ENCODE measurements around the gene DEGS2. TPM values are rescaled to one million over a fixed set of nuclear protein-coding genes. Genes with fewer than 3 reads are reported as not detected.

The DEGS2 gene
- total RNA-seq, 1 experiment from 2014 or later, result 5.1 TPM

- Mint-ChIP-seq H3K27me3 (ENCODE audit: insufficient read depth, unreplicated experiment) (no peaks in the 10 kb centered on the region), H3K4me1 (ENCODE audit: low read depth, unreplicated experiment) (no peaks in the 10 kb centered on the region), H3K27ac (ENCODE audit: unreplicated experiment) (peak overlapping the region; percentile 53), H3K4me3 (ENCODE audit: unreplicated experiment) (no peak overlapping the region), H3K9me3 (ENCODE audit: unreplicated experiment) (no peaks in the 10 kb centered on the region), H3K36me3 (ENCODE audit: insufficient read depth, unreplicated experiment) (no peaks in the 10 kb centered on the region)
- Histone ChIP-seq H3K36me3 (ENCODE audit: control insufficient read depth, insufficient read depth, low read length) (no peaks in the 10 kb centered on the region), H3K27me3 (replicated peaks; ENCODE audit: control insufficient read depth, insufficient read depth, low read length) (no peaks in the 10 kb centered on the region), H3K4me1 (peaks cover 14% of the 10 kb centered on the region), H3K4me3 (ENCODE audit: low read depth, low read length) (no peak overlapping the region), H3K9me3 (no peaks in the 10 kb centered on the region)
- intact Hi-C loops (cut with micrococcal nuclease; ENCODE audit: unreplicated experiment), result loop anchor here (1.0 kb wide), 1 partner anchor 10 kb away; no protein-coding TSS in a partner anchor
- ChIA-PET CTCF (interaction anchor here (0.6 to 1.5 kb wide), 2 partner anchors 12 to 20 kb away, joined by 4 to 19 read pairs; no protein-coding TSS in a partner anchor), POLR2A (interaction anchor here (0.5 to 1.8 kb wide), 6 partner anchors 10 to 73 kb away, joined by 3 to 12 read pairs (median 6); partner anchors contain the start of gene DEGS2)
- no TSS peak for BruUV-seq (replicated peaks)
- no peak for TF ChIP-seq CTCF (IDR thresholded peaks at IDR 0.05; ENCODE audit: insufficient read depth in 1 of 2, low read depth in 1 of 2, low read length in 1 of 2, severe bottlenecking in 1 of 2, unreplicated experiment in 1 of 2)
- peak; percentile 76 to 78 for DNase-seq
These were observed 44.8 kb upstream of the DEGS2 start for GRCh38 chr14:100203962-100204834.

- Mint-ChIP-seq H3K4me3 (ENCODE audit: unreplicated experiment) (no peak overlapping the region), H3K9me3 (ENCODE audit: unreplicated experiment) (no peaks in the 10 kb centered on the region), H3K27me3 (ENCODE audit: insufficient read depth, unreplicated experiment) (no peaks in the 10 kb centered on the region), H3K36me3 (ENCODE audit: insufficient read depth, unreplicated experiment) (no peaks in the 10 kb centered on the region), H3K4me1 (ENCODE audit: low read depth, unreplicated experiment) (no peaks in the 10 kb centered on the region), H3K27ac (ENCODE audit: unreplicated experiment) (no peak overlapping the region)
- CTCF ChIA-PET, result no interaction called here
- no peak for DNase-seq
- peaks cover 14% of the 10 kb centered on the region for H3K4me1 ChIP-seq
- BruUV-seq (replicated peaks), result no TSS peak
- no peaks in the 10 kb centered on the region for H3K9me3 ChIP-seq
- no peak for TF ChIP-seq CTCF (IDR thresholded peaks at IDR 0.05; ENCODE audit: insufficient read depth in 1 of 2, low read depth in 1 of 2, low read length in 1 of 2, severe bottlenecking in 1 of 2, unreplicated experiment in 1 of 2)
- H3K36me3 ChIP-seq (ENCODE audit: control insufficient read depth, insufficient read depth, low read length), result no peaks in the 10 kb centered on the region
- no peak overlapping the region for H3K4me3 ChIP-seq (ENCODE audit: low read depth, low read length)
- no peaks in the 10 kb centered on the region for H3K27me3 ChIP-seq (replicated peaks; ENCODE audit: control insufficient read depth, insufficient read depth, low read length)
- POLR2A ChIA-PET, result no interaction called here
- intact Hi-C loops (cut with micrococcal nuclease; ENCODE audit: unreplicated experiment), result no loop called here
These were observed 43.7 kb upstream of the DEGS2 start for GRCh38 chr14:100203146-100203545.

- Histone ChIP-seq H3K4me1 (peaks cover 14% of the 10 kb centered on the region), H3K9me3 (no peaks in the 10 kb centered on the region), H3K36me3 (ENCODE audit: control insufficient read depth, insufficient read depth, low read length) (no peaks in the 10 kb centered on the region), H3K4me3 (ENCODE audit: low read depth, low read length) (no peak overlapping the region), H3K27me3 (replicated peaks; ENCODE audit: control insufficient read depth, insufficient read depth, low read length) (no peaks in the 10 kb centered on the region)
- no TSS peak for BruUV-seq (replicated peaks)
- no peak for TF ChIP-seq CTCF (IDR thresholded peaks at IDR 0.05; ENCODE audit: insufficient read depth in 1 of 2, low read depth in 1 of 2, low read length in 1 of 2, severe bottlenecking in 1 of 2, unreplicated experiment in 1 of 2)
- H3K36me3 Mint-ChIP-seq (ENCODE audit: insufficient read depth, unreplicated experiment), result no peaks in the 10 kb centered on the region
- H3K27ac Mint-ChIP-seq (ENCODE audit: unreplicated experiment), result no peak overlapping the region
- H3K9me3 Mint-ChIP-seq (ENCODE audit: unreplicated experiment), result no peaks in the 10 kb centered on the region
- no peaks in the 10 kb centered on the region for H3K4me1 Mint-ChIP-seq (ENCODE audit: low read depth, unreplicated experiment)
- ChIA-PET POLR2A (no interaction called here), CTCF (no interaction called here)
- DNase-seq, result no peak
- no peak overlapping the region for H3K4me3 Mint-ChIP-seq (ENCODE audit: unreplicated experiment)
- H3K27me3 Mint-ChIP-seq (ENCODE audit: insufficient read depth, unreplicated experiment), result no peaks in the 10 kb centered on the region
- intact Hi-C loops (cut with micrococcal nuclease; ENCODE audit: unreplicated experiment), result no loop called here
These were observed 43.3 kb upstream of the DEGS2 start for GRCh38 chr14:100202712-100203111.
